Mesendoderm (in vitro differentiated cells): Measurements from ENCODE around the gene ARRDC4.

Source experiments
- DNase-seq: peaks from one replicate; pipeline ENCODE4 v3.0.0; 2013
- H2AK5ac ChIP-seq: 2 replicates; pipeline ENCODE4 v1.6.1; 2013; ENCODE audit warnings: low read length, inconsistent platforms
- H2BK120ac ChIP-seq: 2 replicates; pipeline ENCODE4 v1.6.1; 2013; ENCODE audit warnings: low read depth, mild to moderate bottlenecking, low read length, moderate library complexity, mixed read lengths
- H2BK15ac ChIP-seq: replicated peaks from 2 replicates; pipeline ENCODE4 v1.6.1; 2013; ENCODE audit warnings: low read depth, mild to moderate bottlenecking, moderate library complexity
- H2BK5ac ChIP-seq: 2 replicates; pipeline ENCODE4 v1.6.1; 2013; ENCODE audit warnings: low read length, inconsistent platforms
- H3K18ac ChIP-seq: 2 replicates; pipeline ENCODE4 v1.6.1; 2013; ENCODE audit warnings: mild to moderate bottlenecking, low read length, mixed read lengths
- H3K23ac ChIP-seq: one replicate; pipeline ENCODE4 v1.6.1; 2013; ENCODE audit warnings: low read length
- H3K27ac ChIP-seq: 2 replicates; pipeline ENCODE4 v1.5.1; 2013; ENCODE audit warnings: low read depth, mild to moderate bottlenecking, inconsistent platforms, low read length, moderate library complexity
- H3K27me3 ChIP-seq: 2 replicates; pipeline ENCODE4 v1.6.1; 2013; ENCODE audit warnings: low read length, control low read depth, mild to moderate bottlenecking, inconsistent platforms; ENCODE audit not compliant: insufficient read depth, poor library complexity
- H3K36me3 ChIP-seq: 2 replicates; pipeline ENCODE4 v1.6.1; 2013; ENCODE audit warnings: low read length, inconsistent platforms; ENCODE audit not compliant: control insufficient read depth, insufficient read depth
- H3K4ac ChIP-seq: one replicate; pipeline ENCODE4 v1.6.1; 2013; ENCODE audit warnings: low read depth, mild to moderate bottlenecking, low read length, moderate library complexity
- H3K4me1 ChIP-seq: 2 replicates; pipeline ENCODE4 v1.6.1; 2013; ENCODE audit warnings: low read depth, low read length, inconsistent platforms; ENCODE audit not compliant: control insufficient read depth
- H3K4me2 ChIP-seq: 2 replicates; pipeline ENCODE4 v1.6.1; 2013; ENCODE audit warnings: low read length
- H3K4me3 ChIP-seq: 2 replicates; pipeline ENCODE4 v1.5.1; 2013; ENCODE audit warnings: mild to moderate bottlenecking, low read length
- H3K56ac ChIP-seq: one replicate; pipeline ENCODE4 v1.6.1; 2013; ENCODE audit warnings: low read length
- H3K79me1 ChIP-seq: 2 replicates; pipeline ENCODE4 v1.6.1; 2013; ENCODE audit warnings: low read length, inconsistent platforms
- H3K79me2 ChIP-seq: 2 replicates; pipeline ENCODE4 v1.6.1; 2013; ENCODE audit warnings: mild to moderate bottlenecking, low read length; ENCODE audit not compliant: control insufficient read depth, insufficient read depth
- H3K9ac ChIP-seq: 2 replicates; pipeline ENCODE4 v1.6.1; 2013; ENCODE audit warnings: low read length, inconsistent platforms
- H4K5ac ChIP-seq: one replicate; pipeline ENCODE4 v1.6.1; 2013; ENCODE audit warnings: low read length
- H4K8ac ChIP-seq: one replicate; pipeline ENCODE4 v1.6.1; 2013; ENCODE audit warnings: low read depth, mild to moderate bottlenecking, control low read depth, low read length, moderate library complexity
- WGBS: extraction: QIAGEN DNeasy Blood & Tissue Kit; methylation state at CpG from one replicate; pipeline ENCODE4 v1.1.7; 2013; ENCODE audit warnings: low lambda C conversion rate, missing lambda C conversion rate; ENCODE audit not compliant: insufficient coverage; ENCODE audit errors: extremely low coverage; 5-methylcytosine and 5-hydroxymethylcytosine counted together

The ARRDC4 gene

GRCh38 chr15:97992823-97993222 is 32.3 kb downstream of the ARRDC4 start:
- Histone ChIP-seq H3K56ac (no peak overlapping the region), H3K79me1 (no peaks in the 10 kb centered on the region), H3K4me1 (no peaks in the 10 kb centered on the region), H2BK15ac (no peak overlapping the region), H2BK120ac (no peak overlapping the region), H2BK5ac (no peak overlapping the region), H4K8ac (no peak overlapping the region), H3K23ac (no peak overlapping the region), H3K4me3 (no peak overlapping the region), H3K27ac (no peak overlapping the region), H3K36me3 (no peaks in the 10 kb centered on the region), H3K27me3 (peaks cover 2% of the 10 kb centered on the region), H3K9ac (no peak overlapping the region), H3K4me2 (no peak overlapping the region), H4K5ac (no peak overlapping the region), H3K4ac (no peak overlapping the region), H3K79me2 (no peaks in the 10 kb centered on the region), H2AK5ac (no peak overlapping the region), H3K18ac (no peak overlapping the region)
- no peak for DNase-seq
- WGBS: no CpG with 5 or more reads among the region's 1 CpG

GRCh38 chr15:97993310-97993738 is 32.8 kb downstream of the ARRDC4 start:
- no CpG with 5 or more reads among the region's 3 CpGs for WGBS
- H3K18ac ChIP-seq: no peak overlapping the region
- no peak overlapping the region for H3K27ac ChIP-seq
- no peak overlapping the region for H2BK5ac ChIP-seq
- no peaks in the 10 kb centered on the region for H3K79me2 ChIP-seq
- no peaks in the 10 kb centered on the region for H3K79me1 ChIP-seq
- no peak overlapping the region for H4K8ac ChIP-seq
- H4K5ac ChIP-seq: no peak overlapping the region
- no peak overlapping the region for H3K4me3 ChIP-seq
- no peak overlapping the region for H2AK5ac ChIP-seq
- H2BK120ac ChIP-seq: no peak overlapping the region
- peaks cover 2% of the 10 kb centered on the region for H3K27me3 ChIP-seq
- no peak for DNase-seq
- H3K4me2 ChIP-seq: no peak overlapping the region
- no peaks in the 10 kb centered on the region for H3K36me3 ChIP-seq
- no peak overlapping the region for H2BK15ac ChIP-seq
- H3K56ac ChIP-seq: no peak overlapping the region
- H3K23ac ChIP-seq: no peak overlapping the region
- no peaks in the 10 kb centered on the region for H3K4me1 ChIP-seq
- H3K9ac ChIP-seq: no peak overlapping the region
- no peak overlapping the region for H3K4ac ChIP-seq

- Histone ChIP-seq H3K4ac (no peak overlapping the region), H2BK15ac (no peak overlapping the region), H3K18ac (no peak overlapping the region), H4K8ac (no peak overlapping the region), H3K56ac (no peak overlapping the region), H4K5ac (no peak overlapping the region), H3K79me1 (no peaks in the 10 kb centered on the region), H3K4me3 (no peak overlapping the region), H3K79me2 (no peaks in the 10 kb centered on the region), H2AK5ac (no peak overlapping the region), H3K27me3 (peaks cover 2% of the 10 kb centered on the region), H3K36me3 (no peaks in the 10 kb centered on the region), H3K4me2 (no peak overlapping the region), H3K9ac (no peak overlapping the region), H2BK5ac (no peak overlapping the region), H3K4me1 (no peaks in the 10 kb centered on the region), H3K23ac (no peak overlapping the region), H3K27ac (no peak overlapping the region), H2BK120ac (no peak overlapping the region)
- DNase-seq: no peak
- no CpG with 5 or more reads among the region's 3 CpGs for WGBS
These were observed 33.7 kb downstream of the ARRDC4 start for GRCh38 chr15:97994236-97994635.

- Histone ChIP-seq H4K8ac (no peak overlapping the region), H2BK120ac (no peak overlapping the region), H3K27ac (no peak overlapping the region), H3K27me3 (peaks cover 2% of the 10 kb centered on the region), H3K36me3 (no peaks in the 10 kb centered on the region), H3K4ac (no peak overlapping the region), H3K4me1 (no peaks in the 10 kb centered on the region), H3K18ac (no peak overlapping the region), H3K9ac (no peak overlapping the region), H4K5ac (no peak overlapping the region), H3K23ac (no peak overlapping the region), H3K56ac (no peak overlapping the region), H3K4me2 (no peak overlapping the region), H2AK5ac (no peak overlapping the region), H2BK5ac (no peak overlapping the region), H3K4me3 (no peak overlapping the region), H3K79me1 (no peaks in the 10 kb centered on the region), H3K79me2 (no peaks in the 10 kb centered on the region), H2BK15ac (no peak overlapping the region)
- no CpG with 5 or more reads among the region's 3 CpGs for WGBS
- no peak for DNase-seq
These were observed 34.7 kb downstream of the ARRDC4 start for GRCh38 chr15:97995192-97995591.

- Histone ChIP-seq H4K5ac (no peak overlapping the region), H3K27me3 (peaks cover 2% of the 10 kb centered on the region), H3K4me3 (no peak overlapping the region), H3K4ac (no peak overlapping the region), H3K36me3 (no peaks in the 10 kb centered on the region), H3K79me2 (no peaks in the 10 kb centered on the region), H3K79me1 (no peaks in the 10 kb centered on the region), H3K9ac (no peak overlapping the region), H3K56ac (no peak overlapping the region), H2BK120ac (no peak overlapping the region), H3K27ac (no peak overlapping the region), H2BK5ac (no peak overlapping the region), H2AK5ac (no peak overlapping the region), H3K4me2 (no peak overlapping the region), H2BK15ac (no peak overlapping the region), H4K8ac (no peak overlapping the region), H3K18ac (no peak overlapping the region), H3K23ac (no peak overlapping the region), H3K4me1 (no peaks in the 10 kb centered on the region)
- peak; percentile 54 for DNase-seq
- WGBS: no CpG with 5 or more reads among the region's 5 CpGs
These were observed 35.5 kb downstream of the ARRDC4 start for GRCh38 chr15:97995881-97996603.
